GM21515 (cell line): ENCODE measurements around the gene CYBA.
"Not testable (repeated sequence)": the region's sequence is repeated elsewhere in the genome, so short reads cannot be mapped to it uniquely, and the experiment has no call there.

Source experiments
- ATAC-seq: cut with Tn5 transposase; IDR thresholded peaks from one replicate; pipeline ENCODE4 v1.9.1; 2021; ENCODE audit not compliant: unreplicated experiment

CYBA gene

DNA sequence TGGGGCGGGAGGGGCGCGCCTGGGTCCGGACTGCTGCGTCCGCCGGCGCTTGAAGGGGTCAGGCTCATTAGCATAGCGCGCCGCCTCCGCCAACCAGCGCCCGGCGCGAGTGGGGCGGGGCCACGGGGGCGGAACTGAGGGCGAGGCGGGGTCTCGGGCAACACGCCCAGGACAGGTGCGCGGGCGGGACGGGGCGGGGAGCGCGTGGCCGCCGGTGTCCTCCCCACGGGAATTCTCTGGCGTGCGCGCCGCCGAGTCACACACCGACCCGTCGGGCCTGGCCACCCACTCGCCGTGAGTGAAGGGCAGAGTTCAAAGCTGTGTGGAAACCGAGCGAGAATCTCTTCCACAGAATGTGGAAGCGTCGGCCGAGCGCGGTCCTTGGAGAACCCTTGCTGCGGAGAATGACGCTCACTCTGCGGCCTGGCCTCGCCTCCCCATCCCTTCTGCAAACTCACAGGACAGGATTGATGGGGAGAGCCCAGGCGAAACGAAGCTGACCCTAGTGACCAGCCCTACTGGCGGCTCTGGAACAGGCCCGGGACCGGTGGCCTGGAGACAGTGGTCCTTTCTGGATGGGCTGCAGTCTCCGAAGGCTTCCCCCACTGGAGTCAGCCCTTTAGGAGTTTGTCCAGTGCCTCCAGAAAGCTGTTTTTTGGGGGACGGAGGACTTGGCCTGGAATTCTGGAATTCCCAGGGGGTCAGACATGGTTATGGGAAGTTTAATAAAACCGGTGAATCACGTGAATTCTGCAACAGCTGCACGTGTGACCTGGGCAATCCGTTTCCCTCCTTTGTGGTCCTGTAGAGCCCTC, 35.8 kb upstream of the CYBA start, which contains the start of gene SNAI3:
SNAI3 (minus strand) TSS at position 69 of the 815 bp plus-strand sequence. CDS start 101 bp downstream, outside the sequence.
- peak; percentile 72 for ATAC-seq

- ATAC-seq: peak; percentile 14
These were observed 35.2 kb upstream of the CYBA start for GRCh38 chr16:88686062-88686438.

GRCh38 chr16:88685156-88686061, 34.6 kb upstream of the CYBA start:
- no peak for ATAC-seq

DNA sequence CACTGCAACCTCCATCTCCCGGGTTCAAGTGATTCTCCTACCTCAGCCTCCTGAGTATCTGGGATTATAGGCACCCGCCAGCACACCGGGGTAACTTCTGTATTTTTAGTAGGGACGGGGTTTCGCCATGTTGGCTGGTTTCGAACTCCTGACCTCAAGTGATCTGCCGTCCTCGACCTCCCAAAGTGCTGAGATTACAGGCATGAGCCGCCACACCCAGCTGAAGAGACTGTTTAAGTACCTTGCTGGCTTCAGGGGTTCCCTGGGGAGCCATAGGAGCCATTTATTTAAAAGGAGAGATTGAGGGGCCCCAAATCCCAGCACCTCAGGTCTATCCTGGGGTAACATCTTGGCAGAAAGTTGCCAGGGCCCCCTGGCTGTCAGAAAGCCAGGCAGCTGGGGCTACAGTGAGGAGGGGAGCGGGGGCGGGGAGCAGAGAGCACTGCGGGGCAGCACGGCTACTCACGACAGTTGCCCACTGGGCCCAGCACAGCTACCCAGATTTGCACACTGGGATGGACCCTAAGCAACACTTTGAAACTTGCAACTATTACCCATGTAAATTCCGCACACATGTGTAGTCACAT, 33.8 kb upstream of the CYBA start:
- ATAC-seq: no peak

DNA sequence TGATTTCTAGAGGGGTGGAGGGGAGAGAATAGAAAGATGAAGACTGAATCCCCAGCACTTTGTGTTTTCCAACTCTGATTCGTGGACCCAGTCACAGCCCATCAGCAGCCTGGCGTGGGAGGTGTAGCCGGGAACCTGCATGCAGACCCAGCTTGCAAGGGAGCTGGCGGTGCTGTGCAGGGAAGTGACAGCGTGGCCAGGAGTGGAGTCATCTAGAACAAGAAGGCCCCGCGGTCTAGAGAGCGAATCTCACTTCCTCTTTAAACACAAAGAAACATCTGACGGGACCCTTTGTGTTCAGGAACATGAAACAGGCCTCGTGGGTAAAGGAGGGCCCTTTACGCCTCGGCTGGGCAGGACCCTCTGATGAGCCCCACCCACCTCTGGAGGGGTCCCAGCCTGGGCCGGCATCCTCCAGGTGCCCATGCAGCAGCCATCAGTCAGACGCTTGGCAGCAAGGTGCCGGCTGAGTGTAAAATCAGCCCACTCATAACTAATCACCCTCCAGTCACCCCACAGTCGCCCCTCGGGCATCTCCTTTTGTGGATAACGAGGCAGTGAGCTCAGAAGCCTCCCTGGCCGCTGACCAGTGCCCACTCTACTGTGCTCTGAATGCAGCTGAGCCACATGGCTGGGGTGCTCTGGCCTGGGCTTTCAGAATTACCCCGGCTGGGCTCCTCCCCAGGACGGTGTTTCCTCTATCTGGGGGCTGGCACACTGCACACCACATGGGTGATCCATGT, 31.0 kb upstream of the CYBA start:
- ATAC-seq: peak; percentile 58

DNA sequence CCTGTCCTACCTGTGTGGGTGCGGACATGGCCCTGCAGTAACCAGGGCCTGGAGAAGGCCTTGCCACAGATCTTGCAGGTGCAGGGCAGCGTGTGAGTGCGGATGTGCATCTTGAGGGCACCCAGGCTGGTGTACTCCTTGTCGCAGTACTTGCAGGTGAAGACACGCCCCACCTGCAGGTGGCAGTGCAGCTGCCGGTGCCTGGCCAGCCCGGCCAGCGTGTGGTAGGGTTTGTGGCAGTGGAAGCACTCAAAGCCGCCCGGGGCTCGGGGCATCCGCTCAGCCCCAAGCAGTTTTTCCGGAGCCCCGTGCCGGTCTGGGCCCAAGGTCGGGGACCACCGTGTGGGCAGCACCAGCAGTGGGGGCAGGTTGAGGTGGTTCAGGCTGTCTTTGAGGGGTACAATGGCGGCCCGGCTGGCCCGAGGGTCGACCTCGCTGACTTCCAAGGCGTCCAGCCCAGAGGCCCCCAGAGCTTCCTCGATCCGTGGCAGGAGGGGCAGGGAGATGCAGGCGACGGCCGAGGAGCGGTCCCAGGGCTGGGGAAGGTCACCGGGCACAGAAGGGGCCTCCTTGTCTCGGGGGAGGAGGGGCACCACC, 30.3 kb upstream of the CYBA start:
- ATAC-seq: no peak

DNA sequence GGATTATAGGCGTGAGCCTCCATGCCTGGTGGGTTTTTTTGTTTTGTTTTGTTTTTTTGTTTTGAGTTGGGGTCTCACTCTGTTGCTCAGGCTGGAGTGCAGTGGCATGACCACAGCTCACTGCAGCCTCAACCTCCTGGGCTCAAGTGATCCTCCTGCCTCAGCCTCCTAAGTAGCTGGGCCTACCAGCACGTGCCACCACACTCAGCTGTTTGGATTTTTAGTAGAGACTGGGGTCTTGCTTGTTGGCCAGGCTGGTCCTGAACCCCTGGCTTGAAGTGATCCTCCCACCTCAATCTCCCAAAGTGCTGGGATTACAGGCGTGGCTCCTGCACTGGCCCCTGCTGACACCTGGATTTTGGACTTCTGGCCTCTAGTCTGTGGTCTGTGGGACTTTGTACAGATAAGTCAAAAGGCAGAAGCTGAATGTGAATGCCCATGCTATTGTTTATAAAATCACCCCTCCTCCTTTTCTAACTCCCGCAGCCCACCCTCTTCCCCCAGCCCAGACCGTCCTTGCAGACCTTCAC, 29.8 kb upstream of the CYBA start:
- no peak for ATAC-seq

GRCh38 chr16:88678224-88678979, 27.5 kb upstream of the CYBA start:
- ATAC-seq: no peak

DNA sequence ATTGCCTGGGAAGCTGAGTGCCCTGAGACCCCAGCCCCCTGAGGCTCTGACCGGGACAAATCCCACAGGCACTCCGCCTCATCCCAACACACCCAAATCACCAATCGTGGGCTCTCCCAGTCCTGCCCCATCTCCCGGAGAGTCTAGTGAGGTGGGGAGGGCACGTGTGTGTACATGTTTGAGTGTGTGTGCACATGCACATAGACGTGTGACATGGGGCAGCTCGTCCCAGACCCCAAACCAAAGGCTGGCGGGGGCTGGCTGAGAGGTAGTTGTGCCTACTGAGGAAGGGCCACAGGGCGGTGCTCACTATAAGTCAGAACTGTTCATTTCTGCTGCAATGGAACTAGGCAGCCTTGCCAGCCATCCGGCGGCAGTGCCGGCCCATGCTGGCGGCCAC, 26.9 kb upstream of the CYBA start:
- no peak for ATAC-seq

- no peak for ATAC-seq
These were observed 25.8 kb upstream of the CYBA start for GRCh38 chr16:88676502-88677242.

DNA sequence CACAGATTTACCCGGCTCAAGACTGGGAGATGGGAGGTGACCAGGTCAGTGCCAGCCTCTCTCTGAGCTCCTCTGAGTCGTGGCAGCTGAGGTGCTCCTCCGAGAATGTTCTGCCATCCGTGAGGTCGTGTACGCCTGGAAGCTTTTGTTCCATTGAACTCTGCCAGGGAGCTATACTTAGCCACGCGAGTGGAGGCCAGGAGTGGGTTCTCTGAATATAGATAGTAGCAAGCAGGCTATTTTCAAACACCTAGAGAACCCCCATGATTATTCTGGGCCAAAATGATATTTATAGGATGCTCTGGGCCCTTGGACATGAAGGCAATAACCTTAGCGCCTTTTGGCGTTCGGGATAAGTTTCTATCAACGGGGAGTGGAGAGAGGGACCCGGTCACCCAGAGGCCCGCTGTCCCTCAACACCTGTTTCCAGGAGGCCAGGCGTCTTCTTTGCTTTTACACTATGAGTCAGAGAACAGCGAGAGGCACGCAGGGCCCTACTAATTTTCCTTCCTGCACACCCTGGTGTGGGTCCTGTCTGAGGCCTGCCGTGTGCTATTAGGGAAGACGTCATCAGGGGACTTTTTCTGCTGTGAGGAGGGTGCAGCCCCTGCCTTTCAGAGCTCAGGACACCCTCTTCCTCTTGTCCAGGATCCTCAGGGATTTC, 23.0 kb upstream of the CYBA start:
- no peak for ATAC-seq

DNA sequence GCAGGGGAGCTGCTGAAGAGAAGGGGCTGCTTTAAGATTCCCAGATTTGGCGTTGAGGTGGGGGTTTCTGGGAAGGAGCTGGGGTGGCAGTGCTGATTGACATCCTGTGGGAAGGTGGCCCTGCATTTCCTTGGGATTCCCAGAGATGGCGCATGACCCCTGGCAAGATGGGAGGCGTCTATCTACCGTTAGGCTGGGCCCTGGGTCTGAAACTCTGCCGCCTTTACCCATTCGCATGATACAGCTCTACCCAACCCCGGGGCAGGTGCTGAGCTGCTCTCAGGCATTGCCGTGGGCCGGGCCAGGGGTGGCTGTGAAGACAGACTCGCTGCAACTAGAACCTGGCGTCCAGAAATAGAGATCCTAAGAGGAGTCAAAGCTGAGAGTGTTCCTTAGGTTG, 21.9 kb upstream of the CYBA start:
- ATAC-seq: no peak

- ATAC-seq: no peak
These were observed 21.0 kb upstream of the CYBA start for GRCh38 chr16:88671806-88672205.

- ATAC-seq: no peak
These were observed 19.1 kb upstream of the CYBA start for GRCh38 chr16:88669980-88670379.

GRCh38 chr16:88669493-88669892, 18.6 kb upstream of the CYBA start:
- not testable (repeated sequence) for ATAC-seq

DNA sequence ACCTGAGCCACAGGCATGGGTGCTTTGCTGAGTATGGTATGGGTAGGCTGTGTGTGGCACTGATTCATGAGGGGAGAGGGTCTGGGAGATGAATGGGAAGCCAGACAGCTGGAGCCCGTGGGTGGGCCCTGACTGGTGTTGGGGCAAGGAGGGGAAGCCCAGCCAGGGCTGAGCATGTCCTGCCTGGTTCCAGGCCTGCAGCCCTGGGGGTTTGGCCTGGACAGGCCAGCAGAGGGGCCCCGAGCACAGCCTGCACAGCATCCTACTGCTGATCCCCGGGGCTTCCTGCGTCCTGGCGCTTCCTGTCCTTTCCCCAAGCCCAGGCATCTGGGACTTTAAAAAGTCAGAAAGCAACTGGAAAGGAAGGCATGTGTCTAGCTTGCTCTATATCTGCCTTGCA, 16.6 kb upstream of the CYBA start:
- no peak for ATAC-seq

GRCh38 chr16:88665570-88665969, 14.7 kb upstream of the CYBA start:
- no peak for ATAC-seq

DNA sequence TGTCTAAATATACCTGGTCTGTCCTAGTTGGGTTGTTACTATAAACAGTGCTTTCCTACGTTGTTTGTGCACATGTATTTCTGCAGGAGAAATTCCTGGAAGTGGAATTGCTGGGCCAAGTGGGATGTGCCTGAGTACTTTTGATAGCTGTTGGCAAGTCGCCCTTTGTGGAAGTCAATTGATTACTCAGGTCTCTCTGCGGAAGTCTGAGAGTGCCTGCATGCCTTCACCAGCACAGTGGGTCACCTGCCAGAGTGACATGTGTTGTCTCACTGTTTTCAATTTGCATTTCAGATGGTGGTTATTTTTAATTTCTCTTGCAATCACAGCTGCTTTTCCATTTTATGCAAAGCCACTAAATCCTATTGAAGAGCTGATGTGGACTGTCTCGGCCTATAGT, 14.3 kb upstream of the CYBA start:
- no peak for ATAC-seq
